ENCODE results near the gene PSEN1.
"Not testable (repeated sequence)": the region's sequence is repeated elsewhere in the genome, so short reads cannot be mapped to it uniquely, and the experiment has no call there.

PSEN1 gene

GRCh38 chr14:73167727-73168126, 31.4 kb downstream of the PSEN1 start:
- no peak for DNase-seq

- no peak for DNase-seq
These were observed 32.0 kb downstream of the PSEN1 start for GRCh38 chr14:73168274-73168673.

- DNase-seq, result no peak
These were observed 32.4 kb downstream of the PSEN1 start for GRCh38 chr14:73168691-73169090.

- DNase-seq, result not testable (repeated sequence)
These were observed 33.5 kb downstream of the PSEN1 start for GRCh38 chr14:73169855-73170254.

- no peak for DNase-seq
These were observed 34.4 kb downstream of the PSEN1 start for GRCh38 chr14:73170686-73171085.

GRCh38 chr14:73172500-73172899, 36.2 kb downstream of the PSEN1 start:
- DNase-seq, result no peak

- peak; percentile 60 for DNase-seq
These were observed 36.9 kb downstream of the PSEN1 start for GRCh38 chr14:73173092-73173735.

- no peak for DNase-seq
These were observed 40.4 kb downstream of the PSEN1 start for GRCh38 chr14:73176685-73177084.

- DNase-seq, result peak; percentile 5
These were observed 44.1 kb downstream of the PSEN1 start for GRCh38 chr14:73180385-73180805.

GRCh38 chr14:73180969-73181368, 44.7 kb downstream of the PSEN1 start:
- not testable (repeated sequence) for DNase-seq

GRCh38 chr14:73188501-73188911, 52.2 kb downstream of the PSEN1 start:
- DNase-seq, result peak; percentile 13

- DNase-seq, result no peak
These were observed 53.3 kb downstream of the PSEN1 start for GRCh38 chr14:73189651-73190050.

- no peak for DNase-seq
These were observed 55.1 kb downstream of the PSEN1 start for GRCh38 chr14:73191441-73191840.

- not testable (repeated sequence) for DNase-seq
These were observed 58.0 kb downstream of the PSEN1 start for GRCh38 chr14:73194306-73194705.

- no peak for DNase-seq
These were observed 61.9 kb downstream of the PSEN1 start for GRCh38 chr14:73198253-73198652.

- no peak for DNase-seq
These were observed 67.2 kb downstream of the PSEN1 start for GRCh38 chr14:73203527-73203926.

GRCh38 chr14:73207615-73208014, 71.3 kb downstream of the PSEN1 start:
- DNase-seq, result no peak

- DNase-seq, result no peak
These were observed 72.1 kb downstream of the PSEN1 start for GRCh38 chr14:73208390-73208789.

GRCh38 chr14:73208846-73209245, 72.5 kb downstream of the PSEN1 start:
- DNase-seq, result no peak

- DNase-seq, result no peak
These were observed 73.6 kb downstream of the PSEN1 start for GRCh38 chr14:73209953-73210352.

GRCh38 chr14:73211251-73212040, 75.1 kb downstream of the PSEN1 start:
- DNase-seq, result no peak

- DNase-seq, result no peak
These were observed 79.7 kb downstream of the PSEN1 start for GRCh38 chr14:73216030-73216429.

GRCh38 chr14:73217411-73217810, 81.1 kb downstream of the PSEN1 start:
- DNase-seq, result no peak

GRCh38 chr14:73220061-73220460, 83.8 kb downstream of the PSEN1 start:
- DNase-seq, result no peak

- DNase-seq, result no peak
These were observed 84.3 kb downstream of the PSEN1 start for GRCh38 chr14:73220634-73221033.
